IPS-18a (cell line): ENCODE measurements around the gene LHCGR.
"Not testable (repeated sequence)": the region's sequence is repeated elsewhere in the genome, so short reads cannot be mapped to it uniquely, and the experiment has no call there.

Experiments
- H3K27ac ChIP-seq: one replicate; pipeline ENCODE4 v1.5.1; 2013; ENCODE audit warnings: low read length
- H3K27me3 ChIP-seq: one replicate; pipeline ENCODE4 v1.6.1; 2013; ENCODE audit warnings: mild to moderate bottlenecking, low read length; ENCODE audit not compliant: control insufficient read depth, insufficient read depth
- H3K36me3 ChIP-seq: one replicate; pipeline ENCODE4 v1.6.1; 2013; ENCODE audit warnings: low read depth, low read length; ENCODE audit not compliant: control insufficient read depth
- H3K4me1 ChIP-seq: one replicate; pipeline ENCODE4 v1.6.1; 2013; ENCODE audit warnings: low read depth, low read length; ENCODE audit not compliant: control insufficient read depth
- H3K4me3 ChIP-seq: one replicate; pipeline ENCODE4 v1.5.1; 2013; ENCODE audit warnings: low read length
- H3K9ac ChIP-seq: one replicate; pipeline ENCODE4 v1.6.1; 2013; ENCODE audit warnings: mild to moderate bottlenecking, low read length, moderate library complexity
- H3K9me3 ChIP-seq: one replicate; pipeline ENCODE4 v1.6.1; 2013; ENCODE audit warnings: low read depth, low read length; ENCODE audit not compliant: control insufficient read depth

The LHCGR gene

GRCh38 chr2:48703621-48704020 lies 51.9 kb downstream of the LHCGR start:
- not testable (repeated sequence) for H3K27me3 ChIP-seq, H3K36me3 ChIP-seq, H3K9ac ChIP-seq, H3K9me3 ChIP-seq, H3K4me1 ChIP-seq, H3K27ac ChIP-seq, H3K4me3 ChIP-seq

GRCh38 chr2:48699348-48699930 lies 56.1 kb downstream of the LHCGR start:
- peaks cover 18% of the 10 kb centered on the region for H3K4me1 ChIP-seq
- H3K27ac ChIP-seq, result no peak overlapping the region
- no peak overlapping the region for H3K4me3 ChIP-seq
- no peaks in the 10 kb centered on the region for H3K9me3 ChIP-seq
- no peaks in the 10 kb centered on the region for H3K36me3 ChIP-seq
- no peak overlapping the region for H3K9ac ChIP-seq
- H3K27me3 ChIP-seq, result no peaks in the 10 kb centered on the region

- no peaks in the 10 kb centered on the region for H3K9me3 ChIP-seq
- H3K27me3 ChIP-seq, result no peaks in the 10 kb centered on the region
- no peak overlapping the region for H3K9ac ChIP-seq
- H3K4me1 ChIP-seq, result peaks cover 43% of the 10 kb centered on the region
- H3K36me3 ChIP-seq, result no peaks in the 10 kb centered on the region
- no peak overlapping the region for H3K4me3 ChIP-seq
- H3K27ac ChIP-seq, result no peak overlapping the region
Observed at GRCh38 chr2:48696881-48697280, 58.6 kb downstream of the LHCGR start.

- Histone ChIP-seq H3K36me3 (no peaks in the 10 kb centered on the region), H3K4me1 (peaks cover 44% of the 10 kb centered on the region), H3K27me3 (no peaks in the 10 kb centered on the region), H3K4me3 (no peak overlapping the region), H3K27ac (no peak overlapping the region), H3K9ac (no peak overlapping the region), H3K9me3 (no peaks in the 10 kb centered on the region)
Observed at GRCh38 chr2:48695991-48696390, 59.5 kb downstream of the LHCGR start.

DNA sequence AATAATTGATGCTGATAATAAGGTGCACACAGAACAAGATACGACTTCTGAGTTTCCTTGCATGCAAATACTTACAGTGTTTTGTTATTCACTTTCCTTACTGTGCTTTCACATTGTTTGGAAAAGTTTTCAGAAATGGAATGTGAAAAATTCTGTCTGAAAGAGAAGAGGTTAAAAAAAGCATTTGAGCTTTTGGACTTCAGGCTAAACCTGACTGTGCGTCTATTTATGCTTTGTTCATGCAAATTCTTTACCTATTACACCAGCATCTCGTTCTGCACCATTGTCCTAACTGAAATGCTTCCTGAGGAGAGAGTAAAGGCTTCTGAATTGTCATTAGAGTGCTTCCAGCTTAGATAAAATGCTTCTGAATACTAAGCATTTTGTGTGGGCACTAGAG lies 61.4 kb downstream of the LHCGR start:
- Histone ChIP-seq H3K27ac (no peak overlapping the region), H3K36me3 (no peaks in the 10 kb centered on the region)

GRCh38 chr2:48693645-48694044 lies 61.9 kb downstream of the LHCGR start:
- no peak overlapping the region for H3K27ac ChIP-seq
- no peaks in the 10 kb centered on the region for H3K36me3 ChIP-seq
- peak overlapping the region; percentile 19 for H3K4me3 ChIP-seq
- no peak overlapping the region for H3K9ac ChIP-seq
- no peaks in the 10 kb centered on the region for H3K9me3 ChIP-seq
- H3K27me3 ChIP-seq, result no peaks in the 10 kb centered on the region
- H3K4me1 ChIP-seq, result peaks cover 35% of the 10 kb centered on the region

More for the DNA sequence above, 61.4 kb downstream of the LHCGR start:
- H3K27me3 ChIP-seq, result no peaks in the 10 kb centered on the region
- H3K9ac ChIP-seq, result peak overlapping the region; percentile 8
- H3K4me3 ChIP-seq, result peak overlapping the region; percentile 19
- H3K9me3 ChIP-seq, result no peaks in the 10 kb centered on the region
- H3K4me1 ChIP-seq, result peaks cover 37% of the 10 kb centered on the region

GRCh38 chr2:48693066-48693465 lies 62.5 kb downstream of the LHCGR start:
- Histone ChIP-seq H3K9me3 (no peaks in the 10 kb centered on the region), H3K27ac (no peak overlapping the region), H3K4me3 (no peak overlapping the region), H3K4me1 (peaks cover 35% of the 10 kb centered on the region), H3K9ac (no peak overlapping the region), H3K36me3 (no peaks in the 10 kb centered on the region), H3K27me3 (no peaks in the 10 kb centered on the region)

DNA sequence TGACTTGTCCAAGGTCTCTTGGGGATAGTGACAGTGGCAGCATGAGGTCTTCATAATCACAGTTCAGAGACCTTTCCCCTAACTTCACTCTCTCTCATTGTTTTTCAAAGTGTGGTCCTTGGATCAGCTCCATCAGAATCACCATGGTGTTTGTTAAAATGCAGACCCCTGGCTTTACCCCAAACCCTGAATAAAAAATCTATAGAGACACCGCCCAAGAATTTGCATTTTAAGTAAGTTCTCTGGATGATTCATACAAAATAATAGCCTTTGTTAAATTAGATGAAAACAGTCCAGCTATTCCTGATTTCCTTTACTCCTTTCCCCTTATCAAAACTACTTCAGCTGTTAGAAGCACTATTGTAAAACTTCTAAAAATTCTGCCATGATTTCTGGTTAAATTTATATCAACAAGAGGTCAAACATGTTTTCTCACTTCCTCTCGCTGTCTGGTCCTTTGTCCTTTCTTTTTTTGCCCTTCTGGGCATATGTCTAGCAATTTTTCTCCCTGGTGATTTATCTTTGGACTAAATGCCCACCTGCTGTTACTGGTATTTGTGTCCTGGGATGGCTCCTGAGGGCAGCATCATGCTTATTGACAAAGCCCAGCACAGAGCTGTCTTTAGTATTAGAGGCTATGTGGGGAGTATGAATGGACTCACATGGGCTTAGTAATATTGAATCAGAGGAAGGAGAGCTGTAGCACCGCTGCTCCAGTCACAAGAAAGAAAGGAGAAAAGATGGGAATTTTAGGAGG lies 63.4 kb downstream of the LHCGR start:
- Histone ChIP-seq H3K4me3 (no peak overlapping the region), H3K27ac (no peak overlapping the region), H3K4me1 (peaks cover 35% of the 10 kb centered on the region), H3K9ac (no peak overlapping the region), H3K27me3 (no peaks in the 10 kb centered on the region), H3K36me3 (no peaks in the 10 kb centered on the region), H3K9me3 (no peaks in the 10 kb centered on the region)

DNA sequence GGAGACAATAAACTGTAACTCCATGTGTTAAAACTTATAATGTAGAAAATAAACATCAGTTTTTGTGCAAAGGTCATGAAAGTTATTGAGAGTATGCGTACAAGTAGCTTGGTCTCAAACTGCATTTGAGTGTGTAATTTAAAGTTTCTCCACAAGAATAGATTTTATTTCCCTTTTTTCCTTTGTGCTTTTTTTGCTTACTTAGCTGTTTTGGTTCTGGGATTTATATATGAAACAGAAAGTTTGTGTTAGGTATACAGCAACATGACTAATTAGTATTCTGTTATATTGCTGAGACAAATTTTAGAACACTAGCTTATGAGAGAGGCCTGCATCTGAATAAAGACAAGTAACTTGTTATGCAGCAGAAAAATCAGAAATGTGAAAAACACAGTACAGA lies 70.4 kb downstream of the LHCGR start:
- Histone ChIP-seq H3K27me3 (no peaks in the 10 kb centered on the region), H3K36me3 (no peaks in the 10 kb centered on the region), H3K27ac (no peak overlapping the region), H3K9ac (no peak overlapping the region), H3K9me3 (no peaks in the 10 kb centered on the region), H3K4me1 (no peaks in the 10 kb centered on the region), H3K4me3 (no peak overlapping the region)

DNA sequence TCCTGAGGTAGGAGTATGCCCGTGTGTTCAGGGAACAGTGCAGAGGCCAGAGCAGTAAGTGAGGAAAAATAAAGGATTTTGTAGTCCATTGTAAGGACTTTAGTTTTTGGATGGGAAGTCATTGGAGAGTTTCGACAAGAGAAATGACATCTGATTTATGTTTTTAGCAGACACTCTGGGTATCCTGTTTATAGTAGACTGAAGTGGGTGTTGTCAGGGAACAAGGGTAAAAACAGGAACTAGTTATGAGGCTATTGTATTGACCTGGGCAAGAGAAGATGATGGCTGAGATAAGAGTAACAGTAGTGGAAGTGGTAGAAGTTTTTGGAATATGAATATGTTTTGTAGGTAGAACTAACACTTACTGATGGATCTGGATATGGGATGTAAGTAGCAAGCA lies 78.1 kb downstream of the LHCGR start:
- no peak overlapping the region for H3K27ac ChIP-seq
- no peaks in the 10 kb centered on the region for H3K9me3 ChIP-seq

GRCh38 chr2:48674933-48675332 lies 80.6 kb downstream of the LHCGR start:
- Histone ChIP-seq H3K4me1 (no peaks in the 10 kb centered on the region), H3K9ac (no peak overlapping the region), H3K9me3 (no peaks in the 10 kb centered on the region), H3K27ac (no peak overlapping the region), H3K36me3 (no peaks in the 10 kb centered on the region), H3K4me3 (no peak overlapping the region), H3K27me3 (no peaks in the 10 kb centered on the region)

More for the DNA sequence above, 78.1 kb downstream of the LHCGR start:
- Histone ChIP-seq H3K9ac (no peak overlapping the region), H3K4me3 (no peak overlapping the region), H3K36me3 (no peaks in the 10 kb centered on the region), H3K4me1 (no peaks in the 10 kb centered on the region), H3K27me3 (no peaks in the 10 kb centered on the region)

GRCh38 chr2:48673581-48673980 lies 81.9 kb downstream of the LHCGR start:
- Histone ChIP-seq H3K36me3 (no peaks in the 10 kb centered on the region), H3K9ac (no peak overlapping the region), H3K9me3 (no peaks in the 10 kb centered on the region), H3K4me1 (no peaks in the 10 kb centered on the region), H3K4me3 (no peak overlapping the region), H3K27ac (no peak overlapping the region), H3K27me3 (no peaks in the 10 kb centered on the region)
